ENCODE data around the gene PRKCE.

DNA sequence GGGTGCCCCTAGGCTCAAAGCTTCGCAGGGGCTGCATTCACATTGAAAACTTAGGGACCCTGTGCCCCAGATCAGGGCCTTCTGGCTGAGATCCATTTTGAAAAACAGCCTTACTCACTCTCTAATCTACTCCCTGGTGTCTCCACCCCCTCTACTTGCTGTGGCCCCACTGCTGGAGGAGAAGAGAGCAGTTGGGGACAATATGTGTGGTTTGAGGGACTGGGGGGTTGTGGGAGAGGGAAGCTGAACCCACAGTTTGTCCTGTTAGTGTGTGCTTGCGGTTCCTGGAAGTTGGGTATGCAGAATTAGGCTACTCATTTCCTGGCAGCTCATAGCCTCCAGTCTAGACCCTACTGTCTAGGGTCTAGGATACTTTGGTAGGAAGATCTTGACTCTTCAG lies 211.4 kb downstream of the PRKCE start:
- TF ChIP-seq RAD21 (IDR thresholded peaks at IDR 0.05) (no peak), NR2F2 (IDR thresholded peaks at IDR 0.05) (no peak), FOXA1 (IDR thresholded peaks at IDR 0.05) (no peak), JUND (IDR thresholded peaks at IDR 0.05) (no peak), RXRA (IDR thresholded peaks at IDR 0.05) (no peak), EGR1 (IDR thresholded peaks at IDR 0.05; ENCODE audit: low read depth in 2 of 2) (no peak)
- TF ChIP-seq, protein P1, sequence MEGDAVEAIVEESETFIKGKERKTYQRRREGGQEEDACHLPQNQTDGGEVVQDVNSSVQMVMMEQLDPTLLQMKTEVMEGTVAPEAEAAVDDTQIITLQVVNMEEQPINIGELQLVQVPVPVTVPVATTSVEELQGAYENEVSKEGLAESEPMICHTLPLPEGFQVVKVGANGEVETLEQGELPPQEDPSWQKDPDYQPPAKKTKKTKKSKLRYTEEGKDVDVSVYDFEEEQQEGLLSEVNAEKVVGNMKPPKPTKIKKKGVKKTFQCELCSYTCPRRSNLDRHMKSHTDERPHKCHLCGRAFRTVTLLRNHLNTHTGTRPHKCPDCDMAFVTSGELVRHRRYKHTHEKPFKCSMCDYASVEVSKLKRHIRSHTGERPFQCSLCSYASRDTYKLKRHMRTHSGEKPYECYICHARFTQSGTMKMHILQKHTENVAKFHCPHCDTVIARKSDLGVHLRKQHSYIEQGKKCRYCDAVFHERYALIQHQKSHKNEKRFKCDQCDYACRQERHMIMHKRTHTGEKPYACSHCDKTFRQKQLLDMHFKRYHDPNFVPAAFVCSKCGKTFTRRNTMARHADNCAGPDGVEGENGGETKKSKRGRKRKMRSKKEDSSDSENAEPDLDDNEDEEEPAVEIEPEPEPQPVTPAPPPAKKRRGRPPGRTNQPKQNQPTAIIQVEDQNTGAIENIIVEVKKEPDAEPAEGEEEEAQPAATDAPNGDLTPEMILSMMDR (IDR thresholded peaks at IDR 0.05; ENCODE audit: low read depth, low read length, missing input control): no peak
- TF ChIP-seq, protein P2, sequence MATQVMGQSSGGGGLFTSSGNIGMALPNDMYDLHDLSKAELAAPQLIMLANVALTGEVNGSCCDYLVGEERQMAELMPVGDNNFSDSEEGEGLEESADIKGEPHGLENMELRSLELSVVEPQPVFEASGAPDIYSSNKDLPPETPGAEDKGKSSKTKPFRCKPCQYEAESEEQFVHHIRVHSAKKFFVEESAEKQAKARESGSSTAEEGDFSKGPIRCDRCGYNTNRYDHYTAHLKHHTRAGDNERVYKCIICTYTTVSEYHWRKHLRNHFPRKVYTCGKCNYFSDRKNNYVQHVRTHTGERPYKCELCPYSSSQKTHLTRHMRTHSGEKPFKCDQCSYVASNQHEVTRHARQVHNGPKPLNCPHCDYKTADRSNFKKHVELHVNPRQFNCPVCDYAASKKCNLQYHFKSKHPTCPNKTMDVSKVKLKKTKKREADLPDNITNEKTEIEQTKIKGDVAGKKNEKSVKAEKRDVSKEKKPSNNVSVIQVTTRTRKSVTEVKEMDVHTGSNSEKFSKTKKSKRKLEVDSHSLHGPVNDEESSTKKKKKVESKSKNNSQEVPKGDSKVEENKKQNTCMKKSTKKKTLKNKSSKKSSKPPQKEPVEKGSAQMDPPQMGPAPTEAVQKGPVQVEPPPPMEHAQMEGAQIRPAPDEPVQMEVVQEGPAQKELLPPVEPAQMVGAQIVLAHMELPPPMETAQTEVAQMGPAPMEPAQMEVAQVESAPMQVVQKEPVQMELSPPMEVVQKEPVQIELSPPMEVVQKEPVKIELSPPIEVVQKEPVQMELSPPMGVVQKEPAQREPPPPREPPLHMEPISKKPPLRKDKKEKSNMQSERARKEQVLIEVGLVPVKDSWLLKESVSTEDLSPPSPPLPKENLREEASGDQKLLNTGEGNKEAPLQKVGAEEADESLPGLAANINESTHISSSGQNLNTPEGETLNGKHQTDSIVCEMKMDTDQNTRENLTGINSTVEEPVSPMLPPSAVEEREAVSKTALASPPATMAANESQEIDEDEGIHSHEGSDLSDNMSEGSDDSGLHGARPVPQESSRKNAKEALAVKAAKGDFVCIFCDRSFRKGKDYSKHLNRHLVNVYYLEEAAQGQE (IDR thresholded peaks at IDR 0.05): no peak
- TF ChIP-seq, protein P3, sequence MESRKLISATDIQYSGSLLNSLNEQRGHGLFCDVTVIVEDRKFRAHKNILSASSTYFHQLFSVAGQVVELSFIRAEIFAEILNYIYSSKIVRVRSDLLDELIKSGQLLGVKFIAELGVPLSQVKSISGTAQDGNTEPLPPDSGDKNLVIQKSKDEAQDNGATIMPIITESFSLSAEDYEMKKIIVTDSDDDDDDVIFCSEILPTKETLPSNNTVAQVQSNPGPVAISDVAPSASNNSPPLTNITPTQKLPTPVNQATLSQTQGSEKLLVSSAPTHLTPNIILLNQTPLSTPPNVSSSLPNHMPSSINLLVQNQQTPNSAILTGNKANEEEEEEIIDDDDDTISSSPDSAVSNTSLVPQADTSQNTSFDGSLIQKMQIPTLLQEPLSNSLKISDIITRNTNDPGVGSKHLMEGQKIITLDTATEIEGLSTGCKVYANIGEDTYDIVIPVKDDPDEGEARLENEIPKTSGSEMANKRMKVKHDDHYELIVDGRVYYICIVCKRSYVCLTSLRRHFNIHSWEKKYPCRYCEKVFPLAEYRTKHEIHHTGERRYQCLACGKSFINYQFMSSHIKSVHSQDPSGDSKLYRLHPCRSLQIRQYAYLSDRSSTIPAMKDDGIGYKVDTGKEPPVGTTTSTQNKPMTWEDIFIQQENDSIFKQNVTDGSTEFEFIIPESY (IDR thresholded peaks at IDR 0.05): no peak

Measured in liver (tissue), 3 donors.